GM21529 (cell line): Measurements from ENCODE around the gene BRD3.
"Not testable (repeated sequence)": the region's sequence is repeated elsewhere in the genome, so short reads cannot be mapped to it uniquely, and the experiment has no call there.

Source experiments
- ATAC-seq: cut with Tn5 transposase; IDR thresholded peaks from one replicate; pipeline ENCODE4 v1.9.1; 2021; ENCODE audit not compliant: unreplicated experiment

Gene BRD3

GRCh38 chr9:133993635-133994253 is 74.1 kb downstream of the BRD3 start:
- no peak for ATAC-seq

GRCh38 chr9:133992780-133993634 is 74.8 kb downstream of the BRD3 start:
- ATAC-seq = peak; percentile 50

GRCh38 chr9:133991964-133992779 is 75.7 kb downstream of the BRD3 start, which contains the start of gene VAV2:
Gene VAV2 (minus strand): TSS chr9:133992324. CDS start chr9:133992278, 46 bp downstream.
- peak; percentile 55 for ATAC-seq

GRCh38 chr9:133991214-133991921 is 76.5 kb downstream of the BRD3 start:
- ATAC-seq = peak; percentile 8

- no peak for ATAC-seq
Observed at GRCh38 chr9:133990366-133991213, 77.2 kb downstream of the BRD3 start.

- no peak for ATAC-seq
Observed at GRCh38 chr9:133989625-133990365, 78.0 kb downstream of the BRD3 start.

- not testable (repeated sequence) for ATAC-seq
Observed at GRCh38 chr9:133988771-133989170, 79.1 kb downstream of the BRD3 start.

GRCh38 chr9:133987946-133988665 is 79.7 kb downstream of the BRD3 start:
- ATAC-seq = no peak

- no peak for ATAC-seq
Observed at GRCh38 chr9:133987446-133987788, 80.4 kb downstream of the BRD3 start.

GRCh38 chr9:133986774-133987445 is 80.9 kb downstream of the BRD3 start:
- ATAC-seq = no peak

- no peak for ATAC-seq
Observed at GRCh38 chr9:133986061-133986460, 81.8 kb downstream of the BRD3 start.

GRCh38 chr9:133982971-133983720 is 84.7 kb downstream of the BRD3 start:
- no peak for ATAC-seq

- no peak for ATAC-seq
Observed at GRCh38 chr9:133981958-133982681, 85.7 kb downstream of the BRD3 start.

- ATAC-seq = no peak
Observed at GRCh38 chr9:133981589-133981957, 86.3 kb downstream of the BRD3 start.

GRCh38 chr9:133980864-133981588 is 86.8 kb downstream of the BRD3 start:
- no peak for ATAC-seq
